ENCODE data around the gene SMARCC2. TPM values are rescaled to one million over a fixed set of nuclear protein-coding genes. Genes with fewer than 3 reads are reported as not detected.
A peak's percentile ranks its signal among the peaks of the same experiment; 100 is the strongest.

The SMARCC2 gene
- total and polyA plus RNA-seq, 9 of the 15 experiments (the other 6 are each of a cell fraction or from before 2014, with no cell fraction given), result 11.9 to 86.0 (median 36.6) TPM

DNA sequence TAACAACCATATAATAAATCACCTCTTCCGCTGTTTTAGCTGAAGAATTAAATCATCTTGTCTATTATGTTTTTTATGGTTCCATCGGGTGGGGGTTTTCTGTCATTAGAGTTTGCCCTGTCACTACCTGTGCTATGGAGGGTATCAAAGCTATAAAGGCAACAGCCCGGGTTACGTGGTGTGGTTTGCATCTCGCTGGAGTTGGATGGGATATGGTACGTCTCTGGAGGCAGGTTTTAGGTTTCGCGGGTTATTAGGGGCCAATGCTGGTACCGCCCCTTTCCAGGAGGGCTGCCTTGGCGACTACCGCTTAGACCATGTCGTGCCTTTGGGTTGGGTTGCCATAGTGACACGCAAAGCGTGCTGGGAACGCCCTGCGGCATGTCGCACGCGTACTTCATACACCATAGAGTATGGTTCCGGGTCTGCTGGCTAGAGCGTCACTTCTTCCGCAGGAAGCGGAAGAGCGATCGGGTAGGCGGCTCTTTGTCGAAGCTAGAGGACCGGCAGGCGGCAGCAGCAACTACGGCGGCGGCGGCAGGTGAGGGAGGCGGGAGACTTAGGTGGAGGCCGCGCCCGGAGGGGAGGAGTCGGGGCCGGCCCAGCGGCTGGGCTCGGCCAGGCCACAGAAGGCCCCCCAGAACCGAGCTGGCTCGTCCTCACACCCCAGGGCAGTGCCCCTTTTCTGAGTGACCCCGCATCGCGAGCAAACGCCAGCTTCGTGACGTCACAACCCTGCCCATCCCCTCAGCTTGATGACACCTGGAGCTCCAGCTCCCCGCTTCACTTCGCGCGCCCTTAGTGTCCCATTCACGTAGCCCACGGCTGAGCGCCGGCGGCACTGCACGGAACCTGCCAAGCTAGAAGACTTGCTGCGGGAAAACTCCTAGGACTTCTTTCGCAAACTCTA lies 71.2 kb downstream of the SMARCC2 start, which contains the start of gene ZC3H10 (continued):
- TF ChIP-seq TEAD2 (tag; IDR thresholded peaks at IDR 0.05) (no peak), CHD2 (IDR thresholded peaks at IDR 0.05; ENCODE audit: low read depth, low read length) (peak; percentile 82), ARID3B (CRISPR knock-in tag; IDR thresholded peaks at IDR 0.05; ENCODE audit: borderline replicate concordance) (no peak), ZNF655 (CRISPR knock-in tag; IDR thresholded peaks at IDR 0.05) (no peak), MTA3 (IDR thresholded peaks at IDR 0.05; ENCODE audit: borderline replicate concordance) (peak; percentile 94), PHTF2 (CRISPR knock-in tag; IDR thresholded peaks at IDR 0.05) (peak; percentile 75; the same call in 1 of the 2 replicates), PRMT5 (CRISPR knock-in tag; IDR thresholded peaks at IDR 0.05) (no peak), CREB3L1 (IDR thresholded peaks at IDR 0.05; ENCODE audit: borderline replicate concordance, low read depth) (peak; percentile 80; the same call in 1 of the 2 replicates), HDAC1 (IDR thresholded peaks at IDR 0.05) (peak in 1 of 2 experiments; percentile 76; a peak in 2 of 4 replicates), RREB1 (CRISPR knock-in tag; IDR thresholded peaks at IDR 0.05) (peak; percentile 61; the same call in 1 of the 2 replicates), CBX1 (IDR thresholded peaks at IDR 0.05; ENCODE audit: low read depth) (peak; percentile 58; the same call in 1 of the 2 replicates), KHSRP (IDR thresholded peaks at IDR 0.05) (peak; percentile 84), SLC30A9 (CRISPR knock-in tag; IDR thresholded peaks at IDR 0.05) (no peak)
- TF ChIP-seq, protein P1, sequence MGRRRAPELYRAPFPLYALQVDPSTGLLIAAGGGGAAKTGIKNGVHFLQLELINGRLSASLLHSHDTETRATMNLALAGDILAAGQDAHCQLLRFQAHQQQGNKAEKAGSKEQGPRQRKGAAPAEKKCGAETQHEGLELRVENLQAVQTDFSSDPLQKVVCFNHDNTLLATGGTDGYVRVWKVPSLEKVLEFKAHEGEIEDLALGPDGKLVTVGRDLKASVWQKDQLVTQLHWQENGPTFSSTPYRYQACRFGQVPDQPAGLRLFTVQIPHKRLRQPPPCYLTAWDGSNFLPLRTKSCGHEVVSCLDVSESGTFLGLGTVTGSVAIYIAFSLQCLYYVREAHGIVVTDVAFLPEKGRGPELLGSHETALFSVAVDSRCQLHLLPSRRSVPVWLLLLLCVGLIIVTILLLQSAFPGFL (CRISPR knock-in tag; IDR thresholded peaks at IDR 0.05), result peak; percentile 94; the same call in 1 of the 2 replicates

Data from K562 (cell line).